ENCODE data around the gene NCSTN.

Gene NCSTN

GRCh38 chr1:160326418-160326817 lies 16.8 kb upstream of the NCSTN start:
- Histone ChIP-seq H3K4me1 (ENCODE audit: control insufficient read depth, insufficient read depth, low read length, poor library complexity, severe bottlenecking) (no peaks in the 10 kb centered on the region), H3K27ac (ENCODE audit: low read depth, low read length, severe bottlenecking) (no peak overlapping the region), H3K9me3 (ENCODE audit: control insufficient read depth, low read length) (no peaks in the 10 kb centered on the region), H3K36me3 (ENCODE audit: control insufficient read depth, insufficient read depth, low read length) (peaks cover 99% of the 10 kb centered on the region), H3K4me3 (ENCODE audit: extremely low read depth, insufficient read depth, low read length, poor library complexity, severe bottlenecking) (no peak overlapping the region)
- 94 to 96% methylated on average over 4 to 5 of the region's 5 CpGs for WGBS, 2 experiments (ENCODE audit: insufficient coverage in 2 of 2)

GRCh38 chr1:160328184-160328583 lies 15.0 kb upstream of the NCSTN start:
- WGBS, 2 experiments (ENCODE audit: insufficient coverage in 2 of 2), result 90% methylated on average over 5 to 7 of the region's 8 CpGs
- Histone ChIP-seq H3K4me1 (ENCODE audit: control insufficient read depth, insufficient read depth, low read length, poor library complexity, severe bottlenecking) (no peaks in the 10 kb centered on the region), H3K9me3 (ENCODE audit: control insufficient read depth, low read length) (no peaks in the 10 kb centered on the region), H3K27ac (ENCODE audit: low read depth, low read length, severe bottlenecking) (no peak overlapping the region), H3K4me3 (ENCODE audit: extremely low read depth, insufficient read depth, low read length, poor library complexity, severe bottlenecking) (no peak overlapping the region), H3K36me3 (ENCODE audit: control insufficient read depth, insufficient read depth, low read length) (peaks cover 96% of the 10 kb centered on the region)

DNA sequence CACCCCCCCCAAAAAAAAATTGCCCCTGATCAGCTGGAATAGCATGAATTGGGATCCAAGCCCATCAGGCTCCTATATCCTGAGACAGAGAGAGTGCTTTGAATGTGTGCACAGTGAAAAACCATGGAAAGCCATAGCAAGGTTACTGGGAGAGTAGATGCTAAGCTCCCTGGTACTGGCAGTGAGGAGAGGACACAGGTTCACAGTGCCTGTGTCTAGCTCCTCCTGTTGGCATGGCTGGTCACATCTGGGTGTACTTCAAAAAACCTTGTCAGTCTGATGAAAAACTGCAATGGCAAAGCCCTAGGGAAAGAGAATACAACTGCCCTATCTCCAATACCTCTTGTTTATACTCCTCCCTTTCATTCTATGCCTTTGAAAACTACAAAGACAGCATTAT lies 13.1 kb upstream of the NCSTN start:
- Histone ChIP-seq H3K4me1 (ENCODE audit: control insufficient read depth, insufficient read depth, low read length, poor library complexity, severe bottlenecking) (no peaks in the 10 kb centered on the region), H3K36me3 (ENCODE audit: control insufficient read depth, insufficient read depth, low read length) (peaks cover 96% of the 10 kb centered on the region), H3K9me3 (ENCODE audit: control insufficient read depth, low read length) (no peaks in the 10 kb centered on the region), H3K4me3 (ENCODE audit: extremely low read depth, insufficient read depth, low read length, poor library complexity, severe bottlenecking) (no peak overlapping the region), H3K27ac (ENCODE audit: low read depth, low read length, severe bottlenecking) (no peak overlapping the region)

DNA sequence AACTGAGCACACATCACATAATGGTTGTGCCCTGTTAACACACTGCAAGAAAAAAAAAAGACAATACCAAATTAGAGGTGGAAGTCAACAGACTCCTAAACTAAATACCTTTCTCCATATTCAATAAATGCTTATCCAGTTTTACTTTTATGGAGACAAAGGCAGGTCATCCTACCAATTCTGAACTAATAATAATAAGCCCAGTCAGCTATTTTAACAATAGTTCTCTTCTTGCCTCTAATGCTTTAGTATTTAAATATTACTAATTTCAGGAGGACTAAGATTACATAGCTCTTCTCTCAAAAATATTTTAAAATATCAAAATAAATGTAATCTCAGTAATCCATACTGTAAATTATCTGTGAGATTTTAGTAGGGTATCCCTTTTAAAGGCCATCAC lies 10.7 kb upstream of the NCSTN start:
- H3K36me3 ChIP-seq (ENCODE audit: control insufficient read depth, insufficient read depth, low read length), result peaks cover 96% of the 10 kb centered on the region
- no peak overlapping the region for H3K27ac ChIP-seq (ENCODE audit: low read depth, low read length, severe bottlenecking)
- H3K9me3 ChIP-seq (ENCODE audit: control insufficient read depth, low read length), result no peaks in the 10 kb centered on the region
- no peaks in the 10 kb centered on the region for H3K4me1 ChIP-seq (ENCODE audit: control insufficient read depth, insufficient read depth, low read length, poor library complexity, severe bottlenecking)
- no peak overlapping the region for H3K4me3 ChIP-seq (ENCODE audit: extremely low read depth, insufficient read depth, low read length, poor library complexity, severe bottlenecking)

- WGBS, 2 experiments (ENCODE audit: insufficient coverage in 2 of 2), result 96 to 100% methylated on average over 3 to 4 of the region's 4 CpGs
These were observed 4.6 kb upstream of the NCSTN start for GRCh38 chr1:160338580-160338979.

GRCh38 chr1:160340146-160340545 lies 3.0 kb upstream of the NCSTN start:
- no peaks in the 10 kb centered on the region for H3K9me3 ChIP-seq (ENCODE audit: control insufficient read depth, low read length)
- no peak overlapping the region for H3K27ac ChIP-seq (ENCODE audit: low read depth, low read length, severe bottlenecking)
- peaks cover 65% of the 10 kb centered on the region for H3K36me3 ChIP-seq (ENCODE audit: control insufficient read depth, insufficient read depth, low read length)
- H3K4me1 ChIP-seq (ENCODE audit: control insufficient read depth, insufficient read depth, low read length, poor library complexity, severe bottlenecking), result peaks cover 13% of the 10 kb centered on the region
- no peak overlapping the region for H3K4me3 ChIP-seq (ENCODE audit: extremely low read depth, insufficient read depth, low read length, poor library complexity, severe bottlenecking)
- 100% methylated on average over 1 of the region's 3 CpGs; no CpG with 5 or more reads in 1 of the 2 experiments for WGBS, 2 experiments (ENCODE audit: insufficient coverage in 2 of 2)

More at GRCh38 chr1:160338580-160338979, 4.6 kb upstream of the NCSTN start:
- Histone ChIP-seq H3K27ac (ENCODE audit: low read depth, low read length, severe bottlenecking) (no peak overlapping the region), H3K36me3 (ENCODE audit: control insufficient read depth, insufficient read depth, low read length) (peaks cover 71% of the 10 kb centered on the region), H3K4me3 (ENCODE audit: extremely low read depth, insufficient read depth, low read length, poor library complexity, severe bottlenecking) (no peak overlapping the region), H3K9me3 (ENCODE audit: control insufficient read depth, low read length) (no peaks in the 10 kb centered on the region), H3K4me1 (ENCODE audit: control insufficient read depth, insufficient read depth, low read length, poor library complexity, severe bottlenecking) (peaks cover 8% of the 10 kb centered on the region)

- H3K4me1 ChIP-seq (ENCODE audit: control insufficient read depth, insufficient read depth, low read length, poor library complexity, severe bottlenecking), result peaks cover 13% of the 10 kb centered on the region
- no peak overlapping the region for H3K27ac ChIP-seq (ENCODE audit: low read depth, low read length, severe bottlenecking)
- peak overlapping the region; percentile 73 for H3K4me3 ChIP-seq (ENCODE audit: extremely low read depth, insufficient read depth, low read length, poor library complexity, severe bottlenecking)
- no peaks in the 10 kb centered on the region for H3K9me3 ChIP-seq (ENCODE audit: control insufficient read depth, low read length)
- peaks cover 65% of the 10 kb centered on the region for H3K36me3 ChIP-seq (ENCODE audit: control insufficient read depth, insufficient read depth, low read length)
- WGBS, 2 experiments (ENCODE audit: insufficient coverage in 2 of 2), result 84 to 85% methylated on average over 2 of the region's 2 CpGs
These were observed 2.3 kb upstream of the NCSTN start for GRCh38 chr1:160340866-160341265.

- Histone ChIP-seq H3K4me1 (ENCODE audit: control insufficient read depth, insufficient read depth, low read length, poor library complexity, severe bottlenecking) (peaks cover 13% of the 10 kb centered on the region), H3K4me3 (ENCODE audit: extremely low read depth, insufficient read depth, low read length, poor library complexity, severe bottlenecking) (peak overlapping the region; percentile 73), H3K27ac (ENCODE audit: low read depth, low read length, severe bottlenecking) (peak overlapping the region; percentile 86), H3K9me3 (ENCODE audit: control insufficient read depth, low read length) (no peaks in the 10 kb centered on the region), H3K36me3 (ENCODE audit: control insufficient read depth, insufficient read depth, low read length) (peaks cover 63% of the 10 kb centered on the region)
- WGBS, 2 experiments (ENCODE audit: insufficient coverage in 2 of 2), result 0 to 3% methylated on average over 4 to 6 of the region's 7 CpGs
These were observed 657 bp upstream of the NCSTN start for GRCh38 chr1:160342526-160342925.

GRCh38 chr1:160344241-160344640 lies 1.1 kb downstream of the NCSTN start:
- H3K36me3 ChIP-seq (ENCODE audit: control insufficient read depth, insufficient read depth, low read length), result peaks cover 61% of the 10 kb centered on the region
- WGBS, 2 experiments (ENCODE audit: insufficient coverage in 2 of 2), result 80 to 100% methylated on average over 1 to 3 of the region's 3 CpGs
- peak overlapping the region; percentile 73 for H3K4me3 ChIP-seq (ENCODE audit: extremely low read depth, insufficient read depth, low read length, poor library complexity, severe bottlenecking)
- peaks cover 13% of the 10 kb centered on the region for H3K4me1 ChIP-seq (ENCODE audit: control insufficient read depth, insufficient read depth, low read length, poor library complexity, severe bottlenecking)
- H3K9me3 ChIP-seq (ENCODE audit: control insufficient read depth, low read length), result no peaks in the 10 kb centered on the region
- no peak overlapping the region for H3K27ac ChIP-seq (ENCODE audit: low read depth, low read length, severe bottlenecking)

GRCh38 chr1:160344936-160345335 lies 1.8 kb downstream of the NCSTN start:
- Histone ChIP-seq H3K4me3 (ENCODE audit: extremely low read depth, insufficient read depth, low read length, poor library complexity, severe bottlenecking) (no peak overlapping the region), H3K27ac (ENCODE audit: low read depth, low read length, severe bottlenecking) (no peak overlapping the region), H3K4me1 (ENCODE audit: control insufficient read depth, insufficient read depth, low read length, poor library complexity, severe bottlenecking) (peaks cover 13% of the 10 kb centered on the region), H3K36me3 (ENCODE audit: control insufficient read depth, insufficient read depth, low read length) (peaks cover 61% of the 10 kb centered on the region), H3K9me3 (ENCODE audit: control insufficient read depth, low read length) (no peaks in the 10 kb centered on the region)
- 94 to 96% methylated on average over 5 of the region's 6 CpGs for WGBS, 2 experiments (ENCODE audit: insufficient coverage in 2 of 2)

DNA sequence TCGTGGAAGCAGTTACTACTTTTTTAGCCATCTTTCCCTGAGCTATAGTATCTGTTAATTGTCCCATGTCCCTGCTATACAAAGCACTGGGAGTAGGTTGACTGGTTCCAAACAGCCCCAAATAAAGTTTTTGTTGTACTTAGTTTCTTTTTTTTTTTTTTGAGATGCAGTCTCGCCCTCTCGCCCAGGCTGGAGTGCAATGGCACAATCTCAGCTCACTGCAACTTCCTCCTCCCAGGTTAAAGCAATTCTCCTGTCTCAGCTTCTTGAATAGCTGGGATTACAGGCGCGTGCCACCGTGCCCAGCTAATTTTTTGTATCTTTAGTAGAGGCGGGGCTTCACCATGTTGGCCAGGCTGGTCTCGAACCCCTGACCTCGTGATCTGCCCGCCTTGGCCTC lies 3.3 kb downstream of the NCSTN start:
- peaks cover 6% of the 10 kb centered on the region for H3K4me1 ChIP-seq (ENCODE audit: control insufficient read depth, insufficient read depth, low read length, poor library complexity, severe bottlenecking)
- H3K4me3 ChIP-seq (ENCODE audit: extremely low read depth, insufficient read depth, low read length, poor library complexity, severe bottlenecking), result no peak overlapping the region
- no peak overlapping the region for H3K27ac ChIP-seq (ENCODE audit: low read depth, low read length, severe bottlenecking)
- peaks cover 68% of the 10 kb centered on the region for H3K36me3 ChIP-seq (ENCODE audit: control insufficient read depth, insufficient read depth, low read length)
- WGBS, 2 experiments (ENCODE audit: insufficient coverage in 2 of 2), result 91 to 98% methylated on average over 5 to 8 of the region's 10 CpGs
- H3K9me3 ChIP-seq (ENCODE audit: control insufficient read depth, low read length), result no peaks in the 10 kb centered on the region

Data from mesodermal cell (in vitro differentiated cells).